PC-3 (cell line): Measurements from ENCODE around the gene KMT2C.

ENCODE experiments used
- EZH2 ChIP-seq: fragments of 300-600 bp; sonication (generic); IDR thresholded peaks from one replicate; pipeline ENCODE4 v1.6.1; 2017; ENCODE audit warnings: antibody characterized with exemption, mild to moderate bottlenecking, low read length; ENCODE audit not compliant: unreplicated experiment
- EZH2phosphoT487 ChIP-seq: fragments of 300-600 bp; sonication (generic); IDR thresholded peaks from 2 replicates; pipeline ENCODE4 v1.6.1; 2018; ENCODE audit warnings: mild to moderate bottlenecking, antibody characterized with exemption, low read length, borderline replicate concordance
- TF ChIP-seq, protein P1 (sequence below): fragments of 300-600 bp; sonication (generic); conservative IDR thresholded peaks from 2 replicates; pipeline ENCODE4 v1.5.1; 2017; ENCODE audit warnings: antibody characterized with exemption, low read depth, mild to moderate bottlenecking, low read length

DNA sequence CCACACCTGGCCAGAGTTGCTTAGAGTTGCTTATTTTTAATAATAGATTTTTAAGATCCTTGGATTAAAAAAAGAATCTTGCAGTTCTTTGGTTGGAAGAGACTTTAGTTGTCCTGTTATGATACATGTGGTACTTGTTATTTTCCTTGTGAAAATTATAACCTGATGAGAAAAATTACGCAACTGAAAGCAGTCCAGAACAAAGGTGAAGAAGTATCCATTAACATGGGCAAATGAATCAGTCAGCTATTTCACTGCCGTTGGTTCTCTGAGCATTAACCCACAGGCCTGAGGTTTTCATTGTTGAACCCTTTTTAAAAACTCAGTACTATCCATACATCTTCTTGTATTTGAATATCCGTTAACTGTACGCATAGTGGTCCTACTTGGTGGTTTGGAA lies 342.1 kb downstream of the KMT2C start:
- no peak for TF ChIP-seq EZH2
- TF ChIP-seq, protein P1, sequence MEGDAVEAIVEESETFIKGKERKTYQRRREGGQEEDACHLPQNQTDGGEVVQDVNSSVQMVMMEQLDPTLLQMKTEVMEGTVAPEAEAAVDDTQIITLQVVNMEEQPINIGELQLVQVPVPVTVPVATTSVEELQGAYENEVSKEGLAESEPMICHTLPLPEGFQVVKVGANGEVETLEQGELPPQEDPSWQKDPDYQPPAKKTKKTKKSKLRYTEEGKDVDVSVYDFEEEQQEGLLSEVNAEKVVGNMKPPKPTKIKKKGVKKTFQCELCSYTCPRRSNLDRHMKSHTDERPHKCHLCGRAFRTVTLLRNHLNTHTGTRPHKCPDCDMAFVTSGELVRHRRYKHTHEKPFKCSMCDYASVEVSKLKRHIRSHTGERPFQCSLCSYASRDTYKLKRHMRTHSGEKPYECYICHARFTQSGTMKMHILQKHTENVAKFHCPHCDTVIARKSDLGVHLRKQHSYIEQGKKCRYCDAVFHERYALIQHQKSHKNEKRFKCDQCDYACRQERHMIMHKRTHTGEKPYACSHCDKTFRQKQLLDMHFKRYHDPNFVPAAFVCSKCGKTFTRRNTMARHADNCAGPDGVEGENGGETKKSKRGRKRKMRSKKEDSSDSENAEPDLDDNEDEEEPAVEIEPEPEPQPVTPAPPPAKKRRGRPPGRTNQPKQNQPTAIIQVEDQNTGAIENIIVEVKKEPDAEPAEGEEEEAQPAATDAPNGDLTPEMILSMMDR: no peak
- TF ChIP-seq EZH2phosphoT487: no peak
